RPMI7951 (cell line): Measurements from ENCODE around the gene TNRC18. TPM values are rescaled to one million over a fixed set of nuclear protein-coding genes. Genes with fewer than 3 reads are reported as not detected.
"Not testable (repeated sequence)": the region's sequence is repeated elsewhere in the genome, so short reads cannot be mapped to it uniquely, and the experiment has no call there.

ENCODE experiments used
- DNase-seq: peaks from one replicate; pipeline ENCODE4 v3.0.0-alpha.2; 2012; ENCODE audit warnings: low read depth
- total RNA-seq: library from RNA; depleted of rRNA; stranded (reverse); fragments of >200 nt; shearing (Covaris generic); gene quantifications from 2 replicates; pipeline ENCODE4 v1.2.3, GENCODE V29; 2014

TNRC18 gene
- total RNA-seq, 1 experiment from 2014 or later = 18.9 TPM

DNA sequence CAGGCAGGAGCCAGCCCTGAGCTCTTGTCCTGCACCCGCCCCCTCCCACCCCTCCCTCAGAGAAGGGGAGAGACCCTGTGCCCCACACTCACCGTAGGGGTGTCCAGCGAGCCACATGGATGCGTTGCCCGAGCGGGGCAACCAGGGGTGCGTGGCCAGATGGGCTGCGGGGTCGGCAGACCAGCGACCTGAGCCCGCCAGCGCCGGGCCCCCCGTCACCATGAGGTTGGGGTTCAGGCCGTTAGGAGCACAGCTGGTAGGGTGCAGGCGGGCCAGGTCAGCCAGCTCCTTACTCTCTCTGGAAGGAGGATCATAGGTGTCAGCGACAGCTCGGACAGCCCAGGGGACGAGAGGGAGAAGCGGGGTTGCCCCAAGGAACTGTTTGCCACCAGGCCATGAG is 46.4 kb downstream of the TNRC18 start:
- no peak for DNase-seq

DNA sequence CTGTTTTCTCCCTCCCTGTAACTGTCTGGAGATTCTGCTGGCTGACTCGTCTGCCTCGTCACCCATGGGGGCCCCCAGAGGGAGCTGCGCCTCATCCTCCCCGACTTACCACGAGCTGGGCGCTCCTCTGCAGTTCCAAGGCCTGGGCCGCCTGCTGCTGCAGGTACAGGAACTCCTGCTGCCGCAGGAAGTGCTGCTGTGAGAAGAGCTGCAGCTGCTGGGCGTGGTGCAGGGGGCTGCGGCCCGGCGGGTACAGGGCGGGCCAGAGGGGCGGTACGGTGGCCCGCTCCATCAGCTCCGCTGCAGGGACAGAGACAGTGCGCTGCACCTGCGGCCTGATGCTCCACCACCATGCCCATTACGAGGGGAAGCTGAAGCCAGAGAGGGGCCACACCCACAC is 47.7 kb downstream of the TNRC18 start:
- DNase-seq = no peak

DNA sequence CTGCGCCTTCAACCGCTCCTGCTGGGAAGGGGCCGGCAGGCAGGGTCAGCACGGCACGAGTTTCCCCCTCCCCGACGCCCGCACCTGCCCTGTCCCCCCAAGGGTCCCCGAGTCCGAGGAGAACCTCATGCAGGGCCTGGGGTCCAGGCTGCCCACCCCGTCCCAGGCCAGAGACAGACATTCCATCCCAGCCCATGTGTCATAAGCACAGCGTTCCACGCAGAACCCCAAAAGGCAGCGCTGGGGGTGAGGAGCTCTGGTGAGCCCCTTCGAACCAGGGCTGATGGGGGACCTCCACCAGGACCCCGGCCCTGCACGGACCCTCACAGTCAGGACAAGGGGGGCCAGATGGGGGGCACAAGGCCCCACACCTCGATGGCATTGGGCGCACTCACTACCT is 49.2 kb downstream of the TNRC18 start:
- no peak for DNase-seq

DNA sequence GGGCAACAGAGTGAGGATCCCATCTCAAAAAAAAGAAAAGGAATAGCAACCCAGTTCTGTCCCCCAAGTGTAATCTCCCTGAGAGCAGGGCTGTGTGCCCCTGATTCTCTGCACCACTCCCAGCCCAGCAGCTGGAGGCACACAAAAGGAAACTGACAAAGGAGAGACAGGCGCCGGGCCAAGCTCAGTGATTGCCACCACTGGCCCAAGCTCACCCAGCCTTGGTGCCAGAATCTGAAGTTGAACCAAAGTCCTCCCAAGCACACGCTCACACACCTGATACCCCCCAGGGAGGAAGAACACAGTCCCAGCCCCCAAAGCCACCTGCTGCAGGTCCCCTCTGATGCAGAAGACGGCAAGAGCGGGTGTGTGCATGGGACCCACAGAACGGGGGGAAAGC is 50.3 kb downstream of the TNRC18 start:
- no peak for DNase-seq

DNA sequence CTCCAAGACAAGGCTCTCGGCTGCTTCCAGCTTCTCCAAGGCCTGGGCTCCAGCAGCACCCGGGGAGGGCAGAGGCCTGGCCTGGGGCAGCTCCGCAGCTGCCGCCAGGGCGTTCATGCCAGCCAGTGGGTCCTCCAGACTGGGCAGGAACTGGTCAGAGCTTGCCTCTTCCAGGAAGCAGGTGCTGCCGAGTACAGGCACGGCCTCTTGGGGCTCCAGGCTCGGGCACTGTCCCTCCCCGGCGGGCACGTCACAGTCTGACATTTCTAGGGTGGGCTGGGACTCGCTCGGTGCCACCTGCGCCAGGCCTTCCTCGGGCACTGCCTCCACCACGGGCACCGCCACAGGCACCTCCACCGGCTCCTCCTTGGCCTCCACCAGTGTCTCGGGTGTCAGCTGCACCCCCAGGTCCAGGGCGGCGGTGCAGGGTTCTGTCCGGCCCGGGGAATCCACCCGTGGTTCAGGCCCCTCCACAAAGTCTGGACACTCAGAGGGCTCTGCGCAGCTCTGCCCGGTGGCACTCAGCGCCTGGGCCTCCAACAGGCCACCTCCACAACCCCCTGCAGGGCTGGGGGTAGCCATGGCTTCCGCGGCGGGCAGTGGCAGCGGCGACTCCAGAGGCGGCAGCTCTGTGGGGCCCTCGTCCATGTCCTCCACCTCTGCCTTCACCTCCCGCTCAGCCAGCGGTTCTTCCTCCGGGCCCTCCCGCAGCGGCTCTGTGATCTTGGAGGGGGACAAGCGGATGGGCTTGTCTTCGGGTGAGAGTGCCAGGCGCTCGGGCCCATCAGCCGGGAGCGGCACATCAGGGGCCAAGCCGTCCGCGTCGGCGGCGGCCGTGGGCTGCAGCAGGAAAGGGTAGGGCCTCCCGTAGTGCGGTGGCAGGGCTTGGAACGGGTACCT is 52.9 kb downstream of the TNRC18 start:
- no peak for DNase-seq

DNA sequence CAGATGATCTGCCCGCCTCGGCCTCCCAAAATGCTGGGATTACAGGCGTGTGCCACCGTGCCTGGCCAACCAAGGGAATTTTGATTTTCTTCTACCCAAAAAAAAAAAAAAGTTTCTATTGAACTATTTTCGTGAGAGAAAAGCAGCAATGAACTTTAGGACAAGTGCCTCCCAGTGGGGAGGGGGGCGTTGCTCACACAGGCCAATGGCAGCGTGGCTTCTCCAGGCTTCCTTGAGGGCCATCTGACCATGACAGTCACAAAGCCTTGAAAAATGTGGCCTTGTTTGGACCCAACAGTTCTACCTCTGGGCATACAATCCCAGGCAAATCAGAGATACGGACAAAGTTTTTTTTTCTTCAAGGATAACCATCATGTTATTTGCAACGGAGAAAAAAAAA is 56.0 kb downstream of the TNRC18 start:
- DNase-seq = no peak

DNA sequence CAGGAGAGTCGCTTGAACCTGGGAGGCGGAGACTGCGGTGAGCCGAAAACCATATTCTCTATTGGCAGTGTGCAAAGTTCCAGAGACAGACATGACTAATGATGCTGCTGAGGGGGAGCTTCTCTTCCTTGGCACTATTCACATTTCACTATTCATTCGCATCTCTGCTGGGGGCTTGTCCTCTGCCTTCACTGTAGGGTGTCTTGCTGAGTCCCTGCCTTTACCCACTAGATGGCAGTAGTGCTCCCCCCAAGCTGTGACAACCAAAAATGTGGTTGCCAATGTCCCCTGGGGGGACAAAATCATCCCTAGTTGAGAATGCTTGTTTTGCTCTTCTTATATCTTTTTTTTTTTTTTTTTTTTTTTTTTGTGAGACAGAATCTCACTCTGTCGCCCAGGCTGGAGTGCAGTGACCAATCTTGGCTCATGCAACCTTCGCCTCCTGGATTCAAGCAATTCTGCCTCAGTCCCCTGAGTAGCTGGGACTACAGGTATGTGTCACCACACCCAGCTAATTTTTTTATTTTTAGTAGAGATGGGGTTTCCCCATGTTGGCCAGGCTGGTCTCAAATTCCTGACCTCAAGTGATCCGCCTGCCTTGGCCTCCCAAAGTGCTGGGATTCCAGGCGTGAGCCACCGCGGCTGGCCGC is 57.5 kb downstream of the TNRC18 start:
- peak; percentile 94 for DNase-seq

DNA sequence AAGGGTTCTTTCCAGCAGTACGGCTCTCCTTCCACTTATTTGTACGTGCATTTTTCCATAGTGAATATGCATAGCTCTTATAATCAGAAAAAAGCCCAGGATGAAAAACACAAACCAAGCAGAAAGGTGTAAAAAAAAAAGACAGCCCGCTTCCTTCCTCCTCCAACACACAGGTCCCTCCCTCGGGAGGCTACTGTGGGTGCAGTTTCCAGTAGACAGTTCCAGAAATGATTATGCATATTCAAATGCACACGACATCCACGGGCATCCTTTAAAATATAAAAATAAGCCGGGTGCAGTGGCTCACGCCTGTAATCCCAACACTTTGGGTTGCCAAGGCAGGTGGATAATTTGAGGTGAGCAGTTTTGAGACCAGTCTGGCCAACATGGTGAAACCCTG is 59.9 kb downstream of the TNRC18 start:
- DNase-seq = no peak

DNA sequence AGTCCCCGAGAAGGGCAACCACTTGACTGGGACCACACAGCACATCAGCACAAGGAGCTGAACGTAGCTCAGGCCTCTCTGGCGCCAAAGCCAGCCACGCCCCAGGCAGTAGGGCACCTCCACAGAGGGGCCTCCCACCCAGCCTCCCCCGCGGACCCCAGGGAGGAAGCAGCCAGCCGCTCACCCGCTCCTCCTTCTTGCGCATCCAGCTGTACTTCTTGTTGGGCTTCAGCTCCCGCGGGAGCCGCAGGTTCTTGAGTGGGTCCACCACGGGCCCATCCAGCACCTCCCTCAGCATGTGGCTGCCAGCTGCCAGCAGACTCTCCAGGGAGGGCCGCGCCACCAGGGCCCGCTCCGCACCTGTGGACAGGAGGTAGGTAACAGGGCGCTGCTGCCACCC is 61.2 kb downstream of the TNRC18 start:
- no peak for DNase-seq

DNA sequence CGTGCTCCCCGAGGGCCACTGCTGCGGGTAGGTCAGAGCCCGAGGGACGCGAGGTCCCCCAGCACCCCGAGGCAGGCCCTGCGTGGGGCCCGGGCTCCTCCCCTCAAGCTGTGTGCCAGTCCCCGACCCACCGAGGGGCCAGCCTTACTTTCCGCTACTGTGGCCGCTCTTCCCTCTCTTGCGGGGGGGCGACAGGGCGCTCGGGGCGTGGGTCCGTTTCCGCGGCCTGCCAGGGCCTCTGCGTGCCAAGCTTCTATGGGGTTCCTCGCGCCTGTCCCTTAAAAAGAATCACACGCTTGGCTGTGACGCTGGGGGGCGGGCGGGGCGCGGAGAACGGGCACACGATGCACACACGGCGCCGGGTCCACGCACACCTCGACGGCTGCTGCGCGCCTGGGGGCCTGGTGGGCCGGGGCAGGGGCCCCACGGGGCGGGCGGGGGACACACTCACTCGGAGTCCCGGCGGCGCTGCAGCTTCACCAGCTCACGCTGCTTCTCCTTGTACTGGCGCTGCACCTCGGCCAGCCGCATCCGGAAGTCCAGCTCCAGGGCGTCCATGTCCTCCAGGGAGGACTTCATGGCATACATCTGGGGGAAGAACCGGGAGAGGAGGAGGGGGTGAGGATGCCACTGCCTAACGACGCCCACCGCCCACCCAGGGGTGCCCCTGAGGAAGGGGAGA is 62.0 kb downstream of the TNRC18 start:
- no peak for DNase-seq

DNA sequence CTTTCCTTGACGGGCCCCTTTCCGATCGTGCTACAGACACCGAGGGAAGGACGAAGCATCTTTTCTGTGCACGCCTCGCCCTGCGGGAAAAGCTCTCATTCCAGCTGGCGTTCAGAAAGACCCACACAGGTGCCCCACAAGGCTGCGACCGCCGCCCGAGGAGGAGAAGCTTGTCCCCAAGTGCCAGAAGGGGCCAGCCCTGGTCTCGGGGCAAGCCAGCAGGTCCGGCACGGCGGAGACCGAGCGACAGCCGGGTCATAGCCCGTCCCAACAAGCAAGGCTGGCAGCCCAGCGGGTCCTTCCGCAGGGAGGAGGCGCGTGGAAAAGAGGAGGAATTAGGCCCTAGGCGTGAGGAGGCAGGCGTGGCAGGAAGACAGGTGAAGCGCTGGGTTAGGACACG is 62.7 kb downstream of the TNRC18 start:
- no peak for DNase-seq

DNA sequence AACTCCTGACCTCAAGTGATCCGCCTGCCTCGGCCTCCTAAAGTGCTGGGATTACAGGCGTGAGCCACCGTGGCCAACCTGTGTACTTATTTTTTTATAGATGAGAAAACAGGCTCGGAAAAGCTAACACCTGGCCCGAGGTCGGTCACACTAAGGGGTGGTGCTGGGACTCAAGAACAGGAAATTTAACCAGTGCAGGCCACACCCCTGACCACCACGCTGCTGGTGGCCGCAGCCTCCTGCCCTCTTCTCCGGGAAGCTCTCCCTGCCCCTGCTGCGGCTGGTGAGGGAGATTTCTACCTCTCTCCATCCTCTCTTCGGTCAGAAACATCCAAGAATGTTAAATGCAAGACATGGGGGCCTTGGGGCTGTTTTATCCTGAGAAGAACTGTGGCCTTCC is 63.2 kb downstream of the TNRC18 start:
- DNase-seq = no peak

DNA sequence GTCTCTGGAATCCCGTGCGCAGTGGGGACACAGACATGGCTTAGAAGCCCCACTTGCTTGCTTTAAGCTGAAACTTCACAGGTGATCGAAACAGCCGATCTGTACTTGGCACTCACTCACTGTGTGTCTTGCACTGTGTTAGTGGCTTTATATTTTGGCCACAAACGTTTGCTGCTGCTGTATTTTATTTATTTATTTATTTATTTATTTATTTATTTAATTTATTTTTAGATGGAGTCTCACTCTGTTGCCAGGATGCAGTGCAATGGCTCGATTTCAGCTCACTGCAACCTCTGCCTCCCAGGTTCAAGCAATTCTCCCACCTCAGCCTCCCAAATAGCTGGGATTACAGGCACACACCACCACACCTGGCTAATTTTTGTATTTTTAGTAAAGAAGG is 63.6 kb downstream of the TNRC18 start:
- DNase-seq = not testable (repeated sequence)

DNA sequence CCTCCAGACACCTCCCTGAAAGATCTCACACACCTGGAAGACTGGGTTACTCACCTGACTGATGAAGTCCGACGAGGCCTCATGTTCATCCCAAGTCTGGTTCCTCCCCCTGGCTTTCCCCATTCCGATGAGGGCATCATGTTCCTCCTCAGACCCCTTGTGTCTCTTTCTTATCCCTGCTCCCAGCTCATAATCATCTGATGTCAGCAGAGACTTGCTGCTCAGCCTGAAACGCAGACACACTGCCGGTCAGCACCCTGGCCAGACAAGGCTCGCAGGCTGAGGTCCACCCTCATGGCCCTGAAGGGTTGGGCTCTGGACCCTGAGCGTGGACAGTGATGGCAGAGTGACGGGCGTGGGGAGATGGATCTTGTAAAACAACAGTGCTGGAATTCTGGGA is 64.3 kb downstream of the TNRC18 start:
- DNase-seq = no peak

DNA sequence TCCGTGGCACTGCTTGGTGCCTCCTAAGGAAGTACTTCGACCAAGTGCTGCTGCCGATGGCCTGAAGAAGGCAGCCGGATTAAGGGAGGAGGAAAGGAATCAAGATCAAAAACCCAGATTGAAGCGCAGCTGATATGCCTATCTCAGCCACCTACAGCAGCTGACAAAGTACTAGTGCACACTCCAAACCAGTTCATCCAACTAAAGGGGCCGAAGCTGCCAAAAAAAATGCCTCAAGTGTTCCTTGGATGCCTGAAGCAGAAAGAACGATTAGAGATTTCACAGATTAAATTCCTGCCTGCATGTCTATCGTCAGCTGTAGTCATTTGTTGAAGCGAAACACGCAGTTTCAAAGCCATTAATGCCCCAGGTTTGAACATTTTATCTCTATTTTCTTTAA is 65.7 kb downstream of the TNRC18 start:
- DNase-seq = no peak

DNA sequence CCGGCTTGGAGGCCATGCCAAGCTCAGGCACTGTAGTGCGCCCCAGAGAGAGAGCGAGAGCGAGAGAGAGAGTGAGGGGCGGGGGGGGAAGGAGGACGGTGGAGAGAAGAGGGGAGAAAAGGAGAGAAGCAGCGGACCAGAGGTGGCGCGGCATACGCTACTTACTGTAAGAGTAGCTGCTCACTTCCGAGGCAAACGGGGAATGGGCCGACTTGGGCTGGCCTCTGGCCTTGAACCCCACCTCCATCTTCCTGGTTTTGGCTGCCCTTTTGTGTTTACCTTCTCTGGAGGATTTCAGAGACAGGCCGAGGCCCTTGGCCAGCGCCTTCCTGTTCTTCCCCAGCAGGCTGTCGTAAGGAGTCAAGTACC is 66.9 kb downstream of the TNRC18 start:
- no peak for DNase-seq

DNA sequence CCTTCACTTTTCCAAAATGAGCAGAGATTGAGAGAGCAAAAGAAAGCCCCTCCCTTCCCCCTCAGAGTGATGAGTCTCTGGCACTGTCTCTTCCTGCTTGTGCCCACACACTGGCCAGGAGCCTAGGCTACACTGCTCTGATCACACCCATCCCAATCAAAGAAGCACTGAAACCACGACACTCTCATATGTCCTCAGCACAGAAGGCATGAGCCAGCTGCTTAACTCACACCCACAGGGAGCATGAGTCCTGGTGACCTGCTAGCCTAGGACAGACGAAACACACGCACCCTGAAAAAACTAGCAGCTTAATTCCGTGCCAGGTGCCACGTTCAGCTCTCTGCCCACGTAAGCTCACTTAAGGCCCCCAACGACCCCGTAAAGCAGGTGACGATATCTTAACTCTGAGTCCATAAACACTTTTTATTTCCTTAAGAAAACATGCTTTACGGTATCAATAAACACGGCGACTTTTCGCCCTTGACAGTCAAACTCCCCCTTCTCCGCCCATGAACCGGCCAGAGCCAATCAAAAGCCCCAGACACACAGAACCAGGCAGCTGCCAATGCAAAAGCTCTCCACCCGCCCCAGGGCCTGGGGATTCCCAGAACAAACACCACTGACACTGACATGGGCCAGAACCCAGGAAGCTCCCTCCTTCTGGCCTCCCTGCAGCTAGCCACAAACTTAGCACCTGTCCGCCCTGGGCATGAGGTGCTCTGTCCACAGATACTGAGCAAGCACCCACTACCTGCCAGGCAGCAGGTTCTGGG is 69.0 kb downstream of the TNRC18 start:
- DNase-seq = no peak

DNA sequence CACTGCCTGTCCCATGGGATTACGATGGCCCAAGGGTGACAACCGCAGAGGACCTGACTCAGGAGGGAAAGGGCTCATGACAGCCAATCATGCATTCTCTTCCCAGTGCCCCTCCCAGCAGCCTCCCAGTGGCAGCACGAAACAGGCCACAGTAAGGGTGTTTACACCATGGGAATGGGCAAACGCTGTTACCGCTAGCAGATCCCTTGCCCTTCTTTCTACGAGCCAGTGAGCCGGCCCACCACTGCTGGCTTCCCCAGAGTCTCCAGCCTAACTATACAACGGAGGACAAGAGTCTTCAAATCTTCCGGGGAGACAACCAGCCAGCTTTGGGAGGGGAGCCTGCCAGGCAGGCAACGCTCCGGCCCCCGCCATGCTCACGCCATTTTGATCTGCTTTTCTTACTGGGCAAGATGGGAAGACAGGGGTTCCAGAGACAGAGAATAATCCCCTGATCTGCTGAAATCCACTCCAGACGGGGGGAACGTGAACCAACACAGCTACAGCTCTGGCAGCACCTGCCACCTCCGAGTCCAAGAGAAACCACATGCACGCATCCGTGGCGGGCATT is 71.1 kb downstream of the TNRC18 start:
- DNase-seq = no peak

DNA sequence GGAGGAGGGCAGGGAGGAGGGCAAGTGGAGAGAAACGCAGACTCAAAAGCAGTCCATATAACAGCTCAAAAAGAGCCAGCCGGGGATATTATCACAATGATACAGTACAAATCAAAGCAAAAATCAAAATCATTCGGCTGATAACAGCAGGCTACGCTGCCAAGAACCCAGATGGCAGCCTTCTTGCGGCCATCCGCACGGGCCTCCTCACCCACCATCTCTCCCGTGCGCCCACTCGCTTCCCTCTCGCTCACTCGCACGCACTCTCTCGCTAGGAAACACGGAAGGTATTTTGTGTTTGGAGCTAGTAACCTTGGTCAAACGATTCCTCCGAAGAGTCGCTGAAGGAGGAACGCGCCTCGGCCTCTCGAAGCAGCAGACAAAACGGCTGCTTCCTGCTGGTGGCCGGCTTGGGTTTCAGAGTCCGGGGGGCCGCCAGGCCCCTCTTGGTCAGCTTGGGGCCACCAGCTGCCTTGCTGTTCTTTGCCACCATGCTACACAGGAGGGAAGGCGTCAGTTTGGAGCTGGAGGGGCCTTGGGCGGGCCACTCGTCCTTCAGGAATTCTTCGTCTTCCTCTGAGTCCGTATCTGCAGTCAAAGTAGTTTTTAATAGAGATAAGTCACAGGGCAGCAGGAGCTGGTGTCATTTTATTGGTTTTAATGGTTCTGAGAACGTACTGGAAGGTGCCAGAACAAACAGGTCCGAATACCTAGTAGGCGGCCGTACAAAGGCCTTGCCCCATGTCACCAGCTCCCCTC is 71.9 kb downstream of the TNRC18 start:
- no peak for DNase-seq

DNA sequence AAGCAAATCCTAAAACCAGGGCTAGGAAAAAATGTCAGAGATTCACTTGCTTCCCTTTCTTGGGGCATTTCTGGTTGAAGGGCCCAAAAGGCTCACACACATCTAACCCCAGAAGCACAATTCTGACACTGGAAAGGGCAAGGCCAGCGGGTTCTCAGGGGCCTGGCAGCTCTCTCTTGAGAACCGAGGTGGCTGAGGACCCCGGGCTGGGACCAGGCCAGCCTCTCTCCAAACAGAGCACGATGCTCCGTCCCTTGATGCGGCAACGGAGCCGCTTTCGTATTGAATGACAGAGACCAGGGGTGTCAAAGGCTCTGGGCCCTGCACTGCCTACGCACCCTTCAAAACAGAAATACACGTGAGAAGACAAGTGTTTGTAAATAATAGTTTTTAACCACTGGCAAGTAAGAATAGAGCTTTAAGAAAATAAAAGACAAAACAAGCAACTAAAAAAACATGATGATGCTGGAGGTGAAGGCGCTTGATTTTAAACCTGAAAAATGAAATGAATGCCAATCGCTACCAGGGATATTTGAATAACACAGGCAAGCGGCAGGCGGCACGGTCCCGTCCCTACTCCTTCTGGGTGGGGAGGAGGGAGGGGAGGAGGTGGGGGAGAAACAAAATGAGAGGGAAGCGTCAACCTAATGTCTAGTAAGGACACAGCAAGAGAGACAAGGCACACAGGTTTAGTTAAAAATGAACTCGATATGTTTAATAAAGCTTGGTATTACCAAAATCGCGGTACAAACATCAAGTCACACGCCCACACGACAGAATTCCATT is 72.8 kb downstream of the TNRC18 start:
- DNase-seq = no peak
